ENCODE results near the gene OPCML. TPM values are rescaled to one million over a fixed set of nuclear protein-coding genes. Genes with fewer than 3 reads are reported as not detected.

The OPCML gene
- total RNA-seq, 1 experiment from 2014 or later = not detected

GRCh38 chr11:132587716-132588115 lies 944.6 kb downstream of the OPCML start:
- BruUV-seq (replicated peaks) = no TSS peak

DNA sequence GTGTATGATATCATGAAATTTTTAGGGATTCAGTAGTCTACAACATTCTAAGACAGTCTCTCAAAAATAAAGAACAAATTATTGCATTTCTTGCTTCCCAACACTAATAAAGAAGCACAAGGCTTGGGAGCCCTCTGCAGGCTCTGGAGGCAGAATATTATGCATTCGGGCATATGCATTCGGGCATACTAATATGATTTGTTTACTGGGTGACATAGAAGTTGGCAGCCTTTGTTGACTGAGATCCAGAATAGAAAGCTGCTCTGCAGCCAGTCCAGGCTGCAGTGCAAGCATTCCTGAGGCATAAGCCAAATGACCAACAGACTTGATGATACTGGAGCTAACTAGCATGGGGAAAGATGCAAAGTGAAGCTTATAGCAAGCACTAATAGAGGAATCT lies 945.5 kb downstream of the OPCML start:
- ChIA-PET CTCF (no interaction called here), POLR2A (no interaction called here)
- Histone ChIP-seq H3K4me1 (ENCODE audit: control insufficient read depth, insufficient read depth, low read length) (no peaks in the 10 kb centered on the region), H3K4me3 (ENCODE audit: low read depth in 2 of 2, low read length in 2 of 2) (no peak overlapping the region), H3K27me3 (ENCODE audit: control insufficient read depth, insufficient read depth, low read length) (no peaks in the 10 kb centered on the region), H3K9me3 (ENCODE audit: control insufficient read depth, insufficient read depth, low read depth, low read length) (no peaks in the 10 kb centered on the region), H3K36me3 (ENCODE audit: control insufficient read depth, insufficient read depth, low read length) (no peaks in the 10 kb centered on the region), H3K27ac (ENCODE audit: low read length) (no peak overlapping the region)
- intact Hi-C loops (cut with micrococcal nuclease; ENCODE audit: unreplicated experiment) = no loop called here
- BruUV-seq (replicated peaks) = no TSS peak
- TF ChIP-seq TCF7L2 (IDR thresholded peaks at IDR 0.05; ENCODE audit: low read depth, low read length) = no peak
- TF ChIP-seq SIN3A (IDR thresholded peaks at IDR 0.05; ENCODE audit: borderline replicate concordance, insufficient read depth, low read depth, low read length) = no peak
- no peak for TF ChIP-seq POLR2AphosphoS5 (IDR thresholded peaks at IDR 0.05; ENCODE audit: low read depth, low read length)
- TF ChIP-seq, protein P1, sequence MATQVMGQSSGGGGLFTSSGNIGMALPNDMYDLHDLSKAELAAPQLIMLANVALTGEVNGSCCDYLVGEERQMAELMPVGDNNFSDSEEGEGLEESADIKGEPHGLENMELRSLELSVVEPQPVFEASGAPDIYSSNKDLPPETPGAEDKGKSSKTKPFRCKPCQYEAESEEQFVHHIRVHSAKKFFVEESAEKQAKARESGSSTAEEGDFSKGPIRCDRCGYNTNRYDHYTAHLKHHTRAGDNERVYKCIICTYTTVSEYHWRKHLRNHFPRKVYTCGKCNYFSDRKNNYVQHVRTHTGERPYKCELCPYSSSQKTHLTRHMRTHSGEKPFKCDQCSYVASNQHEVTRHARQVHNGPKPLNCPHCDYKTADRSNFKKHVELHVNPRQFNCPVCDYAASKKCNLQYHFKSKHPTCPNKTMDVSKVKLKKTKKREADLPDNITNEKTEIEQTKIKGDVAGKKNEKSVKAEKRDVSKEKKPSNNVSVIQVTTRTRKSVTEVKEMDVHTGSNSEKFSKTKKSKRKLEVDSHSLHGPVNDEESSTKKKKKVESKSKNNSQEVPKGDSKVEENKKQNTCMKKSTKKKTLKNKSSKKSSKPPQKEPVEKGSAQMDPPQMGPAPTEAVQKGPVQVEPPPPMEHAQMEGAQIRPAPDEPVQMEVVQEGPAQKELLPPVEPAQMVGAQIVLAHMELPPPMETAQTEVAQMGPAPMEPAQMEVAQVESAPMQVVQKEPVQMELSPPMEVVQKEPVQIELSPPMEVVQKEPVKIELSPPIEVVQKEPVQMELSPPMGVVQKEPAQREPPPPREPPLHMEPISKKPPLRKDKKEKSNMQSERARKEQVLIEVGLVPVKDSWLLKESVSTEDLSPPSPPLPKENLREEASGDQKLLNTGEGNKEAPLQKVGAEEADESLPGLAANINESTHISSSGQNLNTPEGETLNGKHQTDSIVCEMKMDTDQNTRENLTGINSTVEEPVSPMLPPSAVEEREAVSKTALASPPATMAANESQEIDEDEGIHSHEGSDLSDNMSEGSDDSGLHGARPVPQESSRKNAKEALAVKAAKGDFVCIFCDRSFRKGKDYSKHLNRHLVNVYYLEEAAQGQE (IDR thresholded peaks at IDR 0.05; ENCODE audit: insufficient read depth in 1 of 2, low read depth in 2 of 2, low read length in 1 of 2) = no peak
- TF ChIP-seq, protein P2, sequence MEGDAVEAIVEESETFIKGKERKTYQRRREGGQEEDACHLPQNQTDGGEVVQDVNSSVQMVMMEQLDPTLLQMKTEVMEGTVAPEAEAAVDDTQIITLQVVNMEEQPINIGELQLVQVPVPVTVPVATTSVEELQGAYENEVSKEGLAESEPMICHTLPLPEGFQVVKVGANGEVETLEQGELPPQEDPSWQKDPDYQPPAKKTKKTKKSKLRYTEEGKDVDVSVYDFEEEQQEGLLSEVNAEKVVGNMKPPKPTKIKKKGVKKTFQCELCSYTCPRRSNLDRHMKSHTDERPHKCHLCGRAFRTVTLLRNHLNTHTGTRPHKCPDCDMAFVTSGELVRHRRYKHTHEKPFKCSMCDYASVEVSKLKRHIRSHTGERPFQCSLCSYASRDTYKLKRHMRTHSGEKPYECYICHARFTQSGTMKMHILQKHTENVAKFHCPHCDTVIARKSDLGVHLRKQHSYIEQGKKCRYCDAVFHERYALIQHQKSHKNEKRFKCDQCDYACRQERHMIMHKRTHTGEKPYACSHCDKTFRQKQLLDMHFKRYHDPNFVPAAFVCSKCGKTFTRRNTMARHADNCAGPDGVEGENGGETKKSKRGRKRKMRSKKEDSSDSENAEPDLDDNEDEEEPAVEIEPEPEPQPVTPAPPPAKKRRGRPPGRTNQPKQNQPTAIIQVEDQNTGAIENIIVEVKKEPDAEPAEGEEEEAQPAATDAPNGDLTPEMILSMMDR (IDR thresholded peaks at IDR 0.05) = no peak
- in situ Hi-C loops (cut with HindIII; ENCODE audit: low pct_unique_long_range_greater_than_20kb, low sequenced_read_pairs) = no loop called here
- ATAC-seq (no peak), DNase-seq (ENCODE audit: low read depth, low spot score) (no peak)

More at GRCh38 chr11:132587716-132588115, 944.6 kb downstream of the OPCML start:
- POLR2A ChIA-PET = no interaction called here
- H3K27me3 ChIP-seq (ENCODE audit: control insufficient read depth, insufficient read depth, low read length) = no peaks in the 10 kb centered on the region
- H3K36me3 ChIP-seq (ENCODE audit: control insufficient read depth, insufficient read depth, low read length) = no peaks in the 10 kb centered on the region
- no peak for ATAC-seq
- TF ChIP-seq TCF7L2 (IDR thresholded peaks at IDR 0.05; ENCODE audit: low read depth, low read length) (no peak), SIN3A (IDR thresholded peaks at IDR 0.05; ENCODE audit: borderline replicate concordance, insufficient read depth, low read depth, low read length) (no peak), POLR2AphosphoS5 (IDR thresholded peaks at IDR 0.05; ENCODE audit: low read depth, low read length) (no peak)
- TF ChIP-seq, protein P1 (IDR thresholded peaks at IDR 0.05; ENCODE audit: insufficient read depth in 1 of 2, low read depth in 2 of 2, low read length in 1 of 2) = no peak
- TF ChIP-seq, protein P2 (IDR thresholded peaks at IDR 0.05) = no peak
- H3K27ac ChIP-seq (ENCODE audit: low read length) = no peak overlapping the region
- no peak overlapping the region for H3K4me3 ChIP-seq (ENCODE audit: low read depth in 2 of 2, low read length in 2 of 2)
- intact Hi-C loops (cut with micrococcal nuclease; ENCODE audit: unreplicated experiment) (no loop called here), in situ Hi-C loops (cut with HindIII; ENCODE audit: low pct_unique_long_range_greater_than_20kb, low sequenced_read_pairs) (no loop called here)
- DNase-seq (ENCODE audit: low read depth, low spot score) = no peak
- no peaks in the 10 kb centered on the region for H3K9me3 ChIP-seq (ENCODE audit: control insufficient read depth, insufficient read depth, low read depth, low read length)
- H3K4me1 ChIP-seq (ENCODE audit: control insufficient read depth, insufficient read depth, low read length) = no peaks in the 10 kb centered on the region
- CTCF ChIA-PET = no interaction called here
